Right lobe of liver (tissue), 6 donors: ENCODE measurements around the gene TPPP2. TPM values are rescaled to one million over a fixed set of nuclear protein-coding genes. Genes with fewer than 3 reads are reported as not detected.

Experiments
- ATAC-seq, 4 donors: fragments of 200-7000 bp; cut with Tn5 transposase; one replicate each; pipeline ENCODE4 v1.9.1; 2020; ENCODE audit warnings: mild to moderate bottlenecking in 4 of 4, moderate library complexity in 4 of 4
- DNase-seq, 3 donors: peaks; one replicate each; pipeline ENCODE4 v3.0.0-alpha.2; 2020
- H3K27ac ChIP-seq, 3 donors: fragments of 200-600 bp; one replicate each; pipeline ENCODE4 v1.8.0; 2022
- H3K27me3 ChIP-seq, 2 donors: fragments of 200-600 bp; one replicate each; pipeline ENCODE4 v1.8.0; 2022
- H3K36me3 ChIP-seq, 4 donors: fragments of 200-600 bp; sonication (generic) in 1 of 4; one replicate each; pipeline versions ENCODE4 v1.5.1 to v1.8.0; 2017 to 2022; ENCODE audit warnings: control low read depth in 1 of 4
- H3K4me1 ChIP-seq, 4 donors: fragments of 200-600 bp; sonication (generic) in 1 of 4; one replicate each; pipeline versions ENCODE4 v1.5.1 to v1.8.0; 2017 to 2022; ENCODE audit warnings: control low read depth in 1 of 4
- H3K4me3 ChIP-seq, 3 donors: fragments of 200-600 bp; one replicate each; pipeline ENCODE4 v1.8.0; 2022
- H3K9me3 ChIP-seq, 4 donors: fragments of 200-600 bp; sonication (generic) in 1 of 4; one replicate each; pipeline versions ENCODE4 v1.5.1 to v1.8.0; 2017 to 2022; ENCODE audit warnings: control low read depth in 1 of 4
- POLR2A ChIP-seq: fragments of 450-650 bp; IDR thresholded peaks from one replicate; pipeline ENCODE4 v1.6.1; 2017; ENCODE audit warnings: antibody characterized with exemption, mild to moderate bottlenecking
- WGBS: methylation state at CpG from one replicate; pipeline ENCODE4 v1.1.6; 2018; ENCODE audit warnings: low coverage, low lambda C conversion rate; ENCODE audit not compliant: insufficient coverage; ENCODE audit errors: missing lambda C conversion rate; 5-methylcytosine and 5-hydroxymethylcytosine counted together
- intact Hi-C, 2 donors: fragments of 100-400 bp; cut with DNase I; formaldehyde crosslinking; loops; one replicate each; pipeline versions ENCODE4 v1.11.2 to v1.14.1; 2022
- microRNA-seq, 2 donors: library from miRNA; unstranded; fragments of <30 nt; microRNA quantifications; one replicate each; pipeline ENCODE4, GENCODE V29; 2019 to 2020
- total RNA-seq, 6 experiments: library from RNA; depleted of rRNA in 2 of 6; stranded (reverse); fragments of >200 nt in 2 of 6; fragmentation: NEBNext Ultra II Directional in 3 of 6; extraction: Animal tissue kit (Norgen Biotek cat#: 25700) in 3 of 6; gene quantifications; one replicate each; pipeline versions ENCODE4 v1.1.0 to v1.2.4, GENCODE V29; 2016 to 2023
- TF ChIP-seq, protein P1 (sequence below), 4 donors: fragments of 200-600 bp in 3 of 4; fragments of 450-650 bp in 1 of 4; IDR thresholded peaks; one replicate each; pipeline versions ENCODE4 v1.5.1 to v1.8.0; 2016 to 2022; ENCODE audit warnings: antibody characterized with exemption in 4 of 4, mild to moderate bottlenecking in 2 of 4
- donor health status: DM: no; HTN: yes; CAD: no.
- donor health status: DM: no; HTN: no; CAD: no.
- donor health status: DM: no; HTN: no; CAD: no.
- donor health status: DM: no; HTN: yes; CAD: no.
- donor health status: DM: no; HTN: yes; CAD: no.

Gene TPPP2
- total RNA-seq, 6 experiments from 2014 or later: 0.24 to 3.4 (median 1.6) TPM

DNA sequence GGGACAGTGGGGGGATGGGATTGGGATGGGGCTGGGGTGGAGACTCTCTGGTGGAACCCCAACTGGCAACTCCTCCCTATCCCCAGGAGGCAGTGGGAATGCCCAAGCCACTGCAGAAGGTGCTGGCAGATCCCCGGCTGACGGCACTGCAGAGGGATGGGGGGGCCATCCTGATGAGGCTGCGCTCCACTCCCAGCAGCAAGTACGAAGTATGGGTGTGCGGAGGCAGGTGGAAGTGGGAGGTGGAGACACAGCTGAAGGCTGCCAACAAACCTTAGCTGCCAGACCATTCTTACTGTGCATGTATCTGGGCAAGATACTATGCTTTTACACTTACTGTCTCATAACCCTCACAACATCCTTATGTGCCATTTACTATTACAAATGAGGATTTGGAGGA lies 48.3 kb downstream of the TPPP2 start:
- Histone ChIP-seq H3K27me3 (no peaks in the 10 kb centered on the region), H3K4me3 (no peak overlapping the region), H3K36me3 (peaks cover 0 to 62% (median 27%) of the 10 kb centered on the region in 4 donors), H3K9me3 (no peaks in the 10 kb centered on the region), H3K27ac (no peak overlapping the region), H3K4me1 (peaks cover 0 to 1% (median 0%) of the 10 kb centered on the region in 4 donors)
- WGBS: 100% methylated on average over 2 of the region's 5 CpGs
- ATAC-seq (no peak), DNase-seq (no peak)
- TF ChIP-seq POLR2A: no peak
- TF ChIP-seq, protein P1, sequence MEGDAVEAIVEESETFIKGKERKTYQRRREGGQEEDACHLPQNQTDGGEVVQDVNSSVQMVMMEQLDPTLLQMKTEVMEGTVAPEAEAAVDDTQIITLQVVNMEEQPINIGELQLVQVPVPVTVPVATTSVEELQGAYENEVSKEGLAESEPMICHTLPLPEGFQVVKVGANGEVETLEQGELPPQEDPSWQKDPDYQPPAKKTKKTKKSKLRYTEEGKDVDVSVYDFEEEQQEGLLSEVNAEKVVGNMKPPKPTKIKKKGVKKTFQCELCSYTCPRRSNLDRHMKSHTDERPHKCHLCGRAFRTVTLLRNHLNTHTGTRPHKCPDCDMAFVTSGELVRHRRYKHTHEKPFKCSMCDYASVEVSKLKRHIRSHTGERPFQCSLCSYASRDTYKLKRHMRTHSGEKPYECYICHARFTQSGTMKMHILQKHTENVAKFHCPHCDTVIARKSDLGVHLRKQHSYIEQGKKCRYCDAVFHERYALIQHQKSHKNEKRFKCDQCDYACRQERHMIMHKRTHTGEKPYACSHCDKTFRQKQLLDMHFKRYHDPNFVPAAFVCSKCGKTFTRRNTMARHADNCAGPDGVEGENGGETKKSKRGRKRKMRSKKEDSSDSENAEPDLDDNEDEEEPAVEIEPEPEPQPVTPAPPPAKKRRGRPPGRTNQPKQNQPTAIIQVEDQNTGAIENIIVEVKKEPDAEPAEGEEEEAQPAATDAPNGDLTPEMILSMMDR (IDR thresholded peaks at IDR 0.05): no peak
- intact Hi-C loops: no loop called here

DNA sequence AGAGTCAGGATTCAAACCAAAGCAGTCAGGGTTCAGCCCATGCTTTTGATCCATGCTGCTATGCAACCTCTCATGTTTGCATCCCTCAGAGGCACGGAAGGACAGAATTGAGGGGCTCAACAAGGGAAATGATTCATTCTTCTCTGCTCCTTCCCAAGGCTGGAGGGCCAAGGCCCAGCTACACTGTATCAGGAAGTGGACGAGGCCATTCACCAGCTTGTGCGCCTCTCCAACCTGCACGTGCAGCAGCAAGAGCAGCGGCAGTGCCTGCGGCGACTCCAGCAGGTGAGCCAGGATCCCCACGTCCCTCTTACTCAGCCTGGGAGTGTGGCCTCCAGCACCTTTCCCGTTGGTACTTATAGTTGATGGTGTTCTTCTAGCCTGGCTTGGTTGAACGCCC lies 48.7 kb downstream of the TPPP2 start:
- WGBS: 62% methylated on average over 5 of the region's 10 CpGs
- ATAC-seq (no peak), DNase-seq (no peak)
- Histone ChIP-seq H3K9me3 (no peaks in the 10 kb centered on the region), H3K36me3 (peaks cover 0 to 62% (median 27%) of the 10 kb centered on the region in 4 donors), H3K27ac (no peak overlapping the region), H3K27me3 (no peaks in the 10 kb centered on the region), H3K4me3 (no peak overlapping the region), H3K4me1 (peaks cover 0 to 6% (median 2%) of the 10 kb centered on the region in 4 donors)
- TF ChIP-seq, protein P1 (IDR thresholded peaks at IDR 0.05): no peak
- TF ChIP-seq POLR2A: no peak
- intact Hi-C loops: no loop called here

DNA sequence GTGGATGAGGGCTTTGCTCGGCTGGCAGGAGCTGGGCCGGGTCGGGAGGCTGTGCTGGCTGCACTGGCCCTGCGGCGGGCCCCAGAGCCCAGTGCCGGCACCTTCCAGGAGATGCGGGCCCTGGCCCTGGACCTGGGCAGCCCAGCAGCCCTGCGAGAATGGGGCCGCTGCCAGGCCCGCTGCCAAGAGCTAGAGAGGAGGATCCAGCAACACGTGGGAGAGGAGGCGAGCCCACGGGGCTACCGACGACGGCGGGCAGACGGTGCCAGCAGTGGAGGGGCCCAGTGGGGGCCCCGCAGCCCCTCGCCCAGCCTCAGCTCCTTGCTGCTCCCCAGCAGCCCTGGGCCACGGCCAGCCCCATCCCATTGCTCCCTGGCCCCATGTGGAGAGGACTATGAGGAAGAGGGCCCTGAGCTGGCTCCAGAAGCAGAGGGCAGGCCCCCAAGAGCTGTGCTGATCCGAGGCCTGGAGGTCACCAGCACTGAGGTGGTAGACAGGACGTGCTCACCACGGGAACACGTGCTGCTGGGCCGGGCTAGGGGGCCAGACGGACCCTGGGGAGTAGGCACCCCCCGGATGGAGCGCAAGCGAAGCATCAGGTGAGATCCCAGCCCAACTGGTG lies 51.6 kb downstream of the TPPP2 start:
- Histone ChIP-seq H3K27ac (no peak overlapping the region), H3K9me3 (no peaks in the 10 kb centered on the region), H3K4me3 (no peak overlapping the region), H3K4me1 (peaks cover 0 to 25% (median 11%) of the 10 kb centered on the region in 4 donors), H3K27me3 (no peaks in the 10 kb centered on the region), H3K36me3 (peaks cover 0 to 63% (median 28%) of the 10 kb centered on the region in 4 donors)
- ATAC-seq: no peak
- TF ChIP-seq POLR2A: no peak
- TF ChIP-seq, protein P1 (IDR thresholded peaks at IDR 0.05): no peak
- WGBS: 90% methylated on average over 2 of the region's 30 CpGs
- intact Hi-C loops: no loop called here
- DNase-seq: no peak

Small RNA genes lying within 50 kb of the gene (microRNA-seq; reads per million reads assigned to microRNA genes)
- gene MIR6717: 0 to 0.64 reads per million in 2 donors

Other genes with a start within 250 kb of the TPPP2 start
- 1 to 10 TPM; 2.3 to 7.9 (median 4.0) TPM for gene RNASE6, start 248.9 kb upstream of the TPPP2 start, total RNA-seq
- 100 to 1,000 TPM in 1 of 6 experiments, 10 to 100 TPM in 5; 20.1 to 106 (median 34.1) TPM for gene RNASE1, start 227.4 kb upstream of the TPPP2 start, total RNA-seq
- gene RNASE3, start 138.8 kb upstream of the TPPP2 start, total RNA-seq: 1 to 10 TPM in 2 of 6 experiments, not detected in 4; 1.0 to 1.1 TPM
- 1 to 10 TPM in 2 of 6 experiments, under 1 TPM in 3, not detected in 1; 0.29 to 1.7 (median 0.81) TPM for gene RNASE2, start 74.7 kb upstream of the TPPP2 start, total RNA-seq
- 10 to 100 TPM; 27.5 to 70.7 (median 34.6) TPM for gene METTL17, start 40.2 kb upstream of the TPPP2 start, total RNA-seq
- not detected for gene SLC39A2, start 30.9 kb upstream of the TPPP2 start, total RNA-seq
- 100 to 1,000 TPM in 5 of 6 experiments, 10 to 100 TPM in 1; 92.2 to 255 (median 192) TPM for gene NDRG2, start 5.2 kb upstream of the TPPP2 start, total RNA-seq
- gene RNASE13, start 4.6 kb downstream of the TPPP2 start, total RNA-seq: not detected
- gene RNASE7, start 12.1 kb downstream of the TPPP2 start, total RNA-seq: under 1 TPM in 3 of 6 experiments, not detected in 3; 0.18 to 0.31 (median 0.22) TPM
- gene RNASE8, start 27.6 kb downstream of the TPPP2 start, total RNA-seq: not detected
- 10 to 100 TPM; 17.1 to 35.8 (median 25.1) TPM for gene ARHGEF40, start 40.1 kb downstream of the TPPP2 start, total RNA-seq
- 10 to 100 TPM in 2 of 6 experiments, 1 to 10 TPM in 4; 6.9 to 20.6 (median 9.3) TPM for gene ZNF219, start 68.4 kb downstream of the TPPP2 start, total RNA-seq
- gene TMEM253, start 70.8 kb downstream of the TPPP2 start, total RNA-seq: 1 to 10 TPM in 1 of 6 experiments, under 1 TPM in 3, not detected in 2; 0.20 to 1.2 (median 0.38) TPM
- not detected for gene OR5AU1, start 125.8 kb downstream of the TPPP2 start, total RNA-seq
- gene HNRNPC, start 239.2 kb downstream of the TPPP2 start, total RNA-seq: 100 to 1,000 TPM; 170 to 247 (median 229) TPM
- 1 to 10 TPM in 3 of 6 experiments, under 1 TPM in 3; 0.22 to 1.8 (median 1.0) TPM for gene RPGRIP1, start 249.9 kb downstream of the TPPP2 start, total RNA-seq